T-cell (primary cell): ENCODE data around the gene GAST. TPM values are rescaled to one million over a fixed set of nuclear protein-coding genes. Genes with fewer than 3 reads are reported as not detected.
"Not testable (repeated sequence)": the region's sequence is repeated elsewhere in the genome, so short reads cannot be mapped to it uniquely, and the experiment has no call there.

Experiments
- ATAC-seq, 4 experiments: fragments of 200-7000 bp in 3 of 4; fragments of 150-1000 bp in 1 of 4; cut with Tn5 transposase; replicated peaks in 1 of 4; 1 replicate in 3 of 4; 2 replicates in 1 of 4; pipeline ENCODE4 v1.10.0; 2021; ENCODE audit warnings: moderate library complexity in 3 of 4, mild to moderate bottlenecking in 2 of 4, moderate number of reproducible peaks in 1 of 4
- CTCF ChIA-PET, 2 donors: fragments of 300-600 bp; sonication (Branson Sonifier 250); formaldehyde crosslinking; loops; one replicate each; lab custom pipeline; 2022; ENCODE audit warnings: antibody characterized with exemption in 2 of 2; lab: Charles Lee
- POLR2A ChIA-PET, 2 donors: fragments of 300-600 bp; sonication (Branson Sonifier 250); formaldehyde crosslinking; loops; one replicate each; lab custom pipeline; 2022; ENCODE audit warnings: antibody characterized with exemption in 2 of 2; lab: Charles Lee
- DNase-seq, 35 experiments: peaks; one replicate each; pipeline versions ENCODE4 v3.0.0 to v3.0.0-alpha.2; 2013 to 2023
- H3K27ac ChIP-seq: one replicate; pipeline ENCODE4 v1.5.1; 2013; ENCODE audit warnings: low read length
- H3K27me3 ChIP-seq, 2 experiments: replicated peaks in 1 of 2; 1 replicate in 1 of 2; 2 replicates in 1 of 2; pipeline versions ENCODE4 v1.6.1 to v1.7.0; 2013; ENCODE audit warnings: low read length in 1 of 2, mixed read lengths in 1 of 2; ENCODE audit not compliant: control insufficient read depth in 2 of 2, insufficient read depth in 2 of 2; ENCODE audit errors: extremely low read depth in 1 of 2
- H3K36me3 ChIP-seq, 2 donors: 1 replicate in 1 of 2; 2 replicates in 1 of 2; pipeline versions ENCODE4 v1.6.1 to v1.7.0; 2013; ENCODE audit warnings: low read length in 1 of 2; ENCODE audit not compliant: control insufficient read depth in 2 of 2, insufficient read depth in 1 of 2; ENCODE audit errors: extremely low read depth in 1 of 2
- H3K4me1 ChIP-seq, 2 experiments: 1 replicate in 1 of 2; 2 replicates in 1 of 2; pipeline versions ENCODE4 v1.6.1 to v1.7.0; 2013; ENCODE audit warnings: low read length in 2 of 2, mixed read lengths in 1 of 2; ENCODE audit not compliant: insufficient read depth in 2 of 2, control insufficient read depth in 1 of 2; ENCODE audit errors: extremely low read depth in 1 of 2
- H3K4me3 ChIP-seq, 2 donors: 1 replicate in 1 of 2; 2 replicates in 1 of 2; pipeline versions ENCODE4 v1.5.1 to v1.7.0; 2013; ENCODE audit warnings: mild to moderate bottlenecking in 2 of 2, low read length in 1 of 2, moderate library complexity in 1 of 2; ENCODE audit not compliant: control insufficient read depth in 1 of 2; ENCODE audit errors: extremely low read depth in 1 of 2
- H3K9me3 ChIP-seq: 2 replicates; pipeline ENCODE4 v1.7.0; 2013
- H3K27ac Mint-ChIP-seq, 2 donors: one replicate each; pipeline ENCODE4 v1.8.0; 2020 to 2021; ENCODE audit warnings: mild to moderate bottlenecking in 2 of 2, mixed read lengths in 2 of 2
- H3K27me3 Mint-ChIP-seq, 2 donors: one replicate each; pipeline ENCODE4 v1.8.0; 2021 to 2022; ENCODE audit warnings: mixed read lengths in 2 of 2
- H3K36me3 Mint-ChIP-seq: one replicate; pipeline ENCODE4 v1.8.0; 2021; ENCODE audit warnings: mixed read lengths
- H3K4me1 Mint-ChIP-seq, 3 donors: one replicate each; pipeline ENCODE4 v1.8.0; 2020 to 2022; ENCODE audit warnings: mixed read lengths in 3 of 3, mild to moderate bottlenecking in 1 of 3
- H3K4me3 Mint-ChIP-seq, 3 donors: one replicate each; pipeline ENCODE4 v1.8.0; 2020 to 2022; ENCODE audit warnings: mild to moderate bottlenecking in 3 of 3, mixed read lengths in 3 of 3, moderate library complexity in 3 of 3
- H3K9me3 Mint-ChIP-seq, 3 donors: one replicate each; pipeline ENCODE4 v1.8.0; 2020 to 2022; ENCODE audit warnings: mixed read lengths in 3 of 3
- WGBS: methylation state at CpG from one replicate; pipeline ENCODE4 v1.1.5; 2013; ENCODE audit warnings: missing lambda C conversion rate; ENCODE audit not compliant: insufficient coverage; 5-methylcytosine and 5-hydroxymethylcytosine counted together
- total RNA-seq, 35 experiments: library from RNA in 6 of 35; stranded (reverse) in 6 of 35; fragments of 120-200 nt in 1 of 35; gene quantifications; one replicate each; pipeline versions ENCODE4 v1.2.1 to v1.2.4 and lab custom pipeline; 2013 to 2026

GAST gene
- total RNA-seq, 5 donors from 2014 or later (not counting 1 experiment from before 2014, with no cell fraction given) = not detected

- no peak overlapping the region for H3K27ac ChIP-seq
- no peaks in the 10 kb centered on the region for H3K9me3 Mint-ChIP-seq
- H3K4me1 ChIP-seq = peaks cover 14 to 30% of the 10 kb centered on the region in 2 experiments
- H3K9me3 ChIP-seq = no peaks in the 10 kb centered on the region
- H3K36me3 Mint-ChIP-seq = no peaks in the 10 kb centered on the region
- no CpG with 5 or more reads among the region's 3 CpGs for WGBS
- no peak overlapping the region for H3K4me3 Mint-ChIP-seq
- no peak overlapping the region for H3K4me3 ChIP-seq
- ChIA-PET POLR2A (no interaction called here), CTCF (no interaction called here)
- DNase-seq (no peak), ATAC-seq (no peak)
- no peaks in the 10 kb centered on the region for H3K36me3 ChIP-seq
- H3K27me3 Mint-ChIP-seq = no peaks in the 10 kb centered on the region
- no peaks in the 10 kb centered on the region for H3K27me3 ChIP-seq
- no peak overlapping the region for H3K27ac Mint-ChIP-seq
- H3K4me1 Mint-ChIP-seq = peaks cover 22 to 35% (median 29%) of the 10 kb centered on the region in 3 donors
Observed at GRCh38 chr17:41681776-41682175, 30.4 kb upstream of the GAST start.

GRCh38 chr17:41682631-41683030, 29.5 kb upstream of the GAST start:
- Mint-ChIP-seq H3K36me3 (no peaks in the 10 kb centered on the region), H3K4me1 (peaks cover 22 to 32% (median 27%) of the 10 kb centered on the region in 3 donors), H3K9me3 (no peaks in the 10 kb centered on the region), H3K27ac (no peak overlapping the region), H3K27me3 (no peaks in the 10 kb centered on the region), H3K4me3 (no peak overlapping the region)
- Histone ChIP-seq H3K4me1 (peaks cover 14 to 28% of the 10 kb centered on the region in 2 experiments), H3K4me3 (no peak overlapping the region), H3K27ac (no peak overlapping the region), H3K27me3 (no peaks in the 10 kb centered on the region), H3K9me3 (no peaks in the 10 kb centered on the region), H3K36me3 (no peaks in the 10 kb centered on the region)
- DNase-seq (no peak), ATAC-seq (no peak)
- ChIA-PET POLR2A (no interaction called here), CTCF (no interaction called here)
- no CpG with 5 or more reads among the region's 5 CpGs for WGBS

GRCh38 chr17:41683441-41684007, 28.6 kb upstream of the GAST start:
- Histone ChIP-seq H3K27ac (no peak overlapping the region), H3K27me3 (no peaks in the 10 kb centered on the region), H3K9me3 (no peaks in the 10 kb centered on the region), H3K4me1 (peaks cover 17 to 24% of the 10 kb centered on the region in 2 experiments), H3K4me3 (no peak overlapping the region), H3K36me3 (no peaks in the 10 kb centered on the region)
- Mint-ChIP-seq H3K36me3 (no peaks in the 10 kb centered on the region), H3K27me3 (no peaks in the 10 kb centered on the region), H3K4me3 (no peak overlapping the region), H3K4me1 (peaks cover 24 to 32% (median 28%) of the 10 kb centered on the region in 3 donors), H3K9me3 (no peaks in the 10 kb centered on the region), H3K27ac (no peak overlapping the region)
- ATAC-seq (no peak), DNase-seq (no peak)
- CTCF ChIA-PET = no interaction called here
- 93% methylated on average over 4 of the region's 8 CpGs for WGBS
- POLR2A ChIA-PET = no interaction called here

- H3K9me3 ChIP-seq = no peaks in the 10 kb centered on the region
- H3K36me3 ChIP-seq = no peaks in the 10 kb centered on the region
- no peak overlapping the region for H3K27ac Mint-ChIP-seq
- ATAC-seq = no peak
- H3K27ac ChIP-seq = no peak overlapping the region
- ChIA-PET POLR2A (no interaction called here), CTCF (interaction anchor here in 1 of 2 donors (0.7 kb wide), 1 partner anchor 35 kb away, joined by 3 read pairs; no protein-coding TSS in a partner anchor)
- H3K27me3 Mint-ChIP-seq = no peaks in the 10 kb centered on the region
- no peaks in the 10 kb centered on the region for H3K27me3 ChIP-seq
- no peak overlapping the region for H3K4me3 ChIP-seq
- no peak for DNase-seq
- no CpG with 5 or more reads among the region's 4 CpGs for WGBS
- no peaks in the 10 kb centered on the region for H3K36me3 Mint-ChIP-seq
- H3K4me3 Mint-ChIP-seq = no peak overlapping the region
- no peaks in the 10 kb centered on the region for H3K9me3 Mint-ChIP-seq
- peaks cover 12 to 20% of the 10 kb centered on the region in 2 experiments for H3K4me1 ChIP-seq
- peaks cover 19 to 27% (median 23%) of the 10 kb centered on the region in 3 donors for H3K4me1 Mint-ChIP-seq
Observed at GRCh38 chr17:41684035-41684434, 28.1 kb upstream of the GAST start.

DNA sequence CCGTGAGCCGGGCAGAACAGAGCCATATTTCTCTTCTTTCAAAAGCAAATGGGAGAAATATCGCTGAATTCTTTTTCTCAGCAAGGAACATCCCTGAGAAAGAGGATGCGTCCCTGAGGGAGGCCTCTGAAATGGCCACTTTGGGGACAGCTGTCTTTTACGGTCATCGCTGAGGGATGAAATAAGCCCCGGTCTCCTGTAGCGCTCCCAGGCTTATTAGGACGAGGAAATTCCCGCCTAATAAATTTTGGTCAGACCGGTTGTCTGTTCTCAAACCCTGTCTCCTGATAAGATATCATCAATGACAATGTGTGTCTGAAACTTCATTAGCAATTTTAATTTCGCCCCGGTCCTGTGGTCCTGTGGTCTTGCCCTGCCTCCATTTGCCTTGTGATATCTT, 26.4 kb upstream of the GAST start:
- 97% methylated on average over 11 of the region's 13 CpGs for WGBS
- H3K27ac ChIP-seq, H3K27ac Mint-ChIP-seq, POLR2A ChIA-PET, ATAC-seq, DNase-seq, H3K27me3 ChIP-seq, H3K9me3 ChIP-seq, H3K9me3 Mint-ChIP-seq, H3K27me3 Mint-ChIP-seq, H3K4me3 Mint-ChIP-seq, H3K4me3 ChIP-seq: not testable (repeated sequence)
- Mint-ChIP-seq H3K36me3 (peaks cover 12% of the 10 kb centered on the region), H3K4me1 (peaks cover 24 to 27% (median 25%) of the 10 kb centered on the region in 3 donors)
- CTCF ChIA-PET = interaction anchor here (0.5 to 1.0 kb wide), 2 partner anchors 20 to 21 kb away, joined by 3 to 4 read pairs; no protein-coding TSS in a partner anchor
- Histone ChIP-seq H3K36me3 (peaks cover 0 to 14% of the 10 kb centered on the region in 2 donors), H3K4me1 (peaks cover 18 to 19% of the 10 kb centered on the region in 2 experiments)

DNA sequence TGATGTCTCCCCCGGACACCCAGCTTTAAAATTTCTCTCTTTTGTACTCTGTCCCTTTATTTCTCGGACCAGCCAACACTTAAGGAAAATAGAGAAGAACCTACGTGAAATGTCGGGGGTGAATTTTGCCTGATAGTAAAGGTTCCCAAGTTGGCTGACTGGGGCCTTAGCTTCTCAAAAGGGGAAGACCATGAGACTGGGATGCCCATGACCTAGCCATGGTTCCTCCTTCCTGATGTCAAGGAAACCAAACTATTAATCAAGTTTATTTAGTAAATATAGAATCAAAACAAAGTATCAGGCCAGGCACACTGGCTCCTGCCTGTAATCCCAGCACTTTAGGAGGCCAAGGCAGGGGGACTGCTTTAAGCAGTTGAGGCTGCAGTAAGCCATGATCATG, 25.9 kb upstream of the GAST start:
- H3K9me3 ChIP-seq = no peaks in the 10 kb centered on the region
- Mint-ChIP-seq H3K4me1 (peaks cover 25 to 32% (median 31%) of the 10 kb centered on the region in 3 donors), H3K36me3 (peaks cover 17% of the 10 kb centered on the region), H3K4me3 (no peak overlapping the region), H3K27me3 (no peaks in the 10 kb centered on the region), H3K27ac (no peak overlapping the region), H3K9me3 (no peaks in the 10 kb centered on the region)
- no peak overlapping the region for H3K27ac ChIP-seq
- no peak overlapping the region for H3K4me3 ChIP-seq
- no CpG with 5 or more reads among the region's 4 CpGs for WGBS
- ATAC-seq = no peak
- H3K4me1 ChIP-seq = peaks cover 19 to 23% of the 10 kb centered on the region in 2 experiments
- peaks cover 3 to 19% of the 10 kb centered on the region in 2 donors for H3K36me3 ChIP-seq
- ChIA-PET POLR2A (no interaction called here), CTCF (interaction anchor here (0.5 to 1.0 kb wide), 2 partner anchors 20 to 21 kb away, joined by 3 to 4 read pairs; no protein-coding TSS in a partner anchor)
- no peak for DNase-seq
- H3K27me3 ChIP-seq = no peaks in the 10 kb centered on the region
